Measurements from ENCODE around the gene TMEM150B.

TMEM150B gene

GRCh38 chr19:55347442-55348009, 22.4 kb upstream of the TMEM150B start:
- H3K4me3 Mint-ChIP-seq, result no peak overlapping the region
- no peak overlapping the region for H3K27ac Mint-ChIP-seq
- ATAC-seq, result no peak
- peaks cover 17% of the 10 kb centered on the region for H3K27me3 Mint-ChIP-seq
- peaks cover 3% of the 10 kb centered on the region for H3K36me3 Mint-ChIP-seq (ENCODE audit: low read depth)
- DNase-seq, result no peak
- no peaks in the 10 kb centered on the region for H3K9me3 Mint-ChIP-seq
- H3K4me1 Mint-ChIP-seq, result peaks cover 5% of the 10 kb centered on the region

DNA sequence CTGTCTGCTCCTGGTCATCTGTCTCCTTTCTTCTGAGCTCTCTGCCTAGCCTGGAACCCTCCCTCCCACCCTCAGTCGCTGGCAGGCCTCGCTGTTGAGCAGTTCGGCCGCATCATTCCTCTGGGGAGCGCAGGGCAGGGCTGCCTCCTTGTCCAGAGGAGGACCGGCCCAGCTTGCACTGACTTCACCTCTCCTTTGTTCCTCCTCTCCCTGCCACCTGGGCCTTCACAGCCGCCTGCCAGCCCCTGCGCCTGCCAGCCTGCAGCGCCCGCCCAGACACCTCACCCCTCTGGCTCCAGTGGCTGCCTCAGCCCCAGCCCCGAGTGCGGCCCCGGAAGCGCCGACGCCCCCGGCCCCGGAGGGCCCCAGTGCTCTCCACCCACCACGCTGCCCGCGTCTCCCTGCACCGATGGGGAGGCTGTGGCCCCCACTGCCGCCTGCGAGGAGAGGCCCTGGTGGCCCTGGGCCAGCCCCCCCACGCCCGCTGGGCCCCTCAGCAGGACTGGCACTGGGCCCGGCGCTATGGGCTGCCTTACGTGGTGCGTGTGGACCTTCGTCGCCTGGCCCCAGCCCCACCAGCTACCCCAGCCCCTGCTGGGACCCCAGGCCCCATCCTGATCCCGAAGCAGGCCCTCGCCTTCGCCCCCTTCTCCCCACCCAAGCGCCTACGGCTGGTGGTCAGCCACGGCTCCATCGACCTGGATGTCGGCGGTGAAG, 21.7 kb upstream of the TMEM150B start:
- DNase-seq, result no peak
- no peak for ATAC-seq

GRCh38 chr19:55345818-55346724, 20.9 kb upstream of the TMEM150B start:
- H3K27me3 Mint-ChIP-seq, result peaks cover 3% of the 10 kb centered on the region
- no peak for ATAC-seq
- no peak overlapping the region for H3K27ac Mint-ChIP-seq
- H3K9me3 Mint-ChIP-seq, result no peaks in the 10 kb centered on the region
- no peak overlapping the region for H3K4me3 Mint-ChIP-seq
- peaks cover 5% of the 10 kb centered on the region for H3K4me1 Mint-ChIP-seq
- DNase-seq, result no peak
- peaks cover 5% of the 10 kb centered on the region for H3K36me3 Mint-ChIP-seq (ENCODE audit: low read depth)

More for the DNA sequence above, 21.7 kb upstream of the TMEM150B start:
- peaks cover 2% of the 10 kb centered on the region for H3K4me1 Mint-ChIP-seq
- peaks cover 3% of the 10 kb centered on the region for H3K36me3 Mint-ChIP-seq (ENCODE audit: low read depth)
- H3K9me3 Mint-ChIP-seq, result no peaks in the 10 kb centered on the region
- no peak overlapping the region for H3K27ac Mint-ChIP-seq
- no peak overlapping the region for H3K4me3 Mint-ChIP-seq
- peaks cover 11% of the 10 kb centered on the region for H3K27me3 Mint-ChIP-seq

- peaks cover 5% of the 10 kb centered on the region for H3K36me3 Mint-ChIP-seq (ENCODE audit: low read depth)
- H3K4me1 Mint-ChIP-seq, result peaks cover 12% of the 10 kb centered on the region
- H3K9me3 Mint-ChIP-seq, result no peaks in the 10 kb centered on the region
- DNase-seq, result no peak
- H3K27ac Mint-ChIP-seq, result no peak overlapping the region
- no peak overlapping the region for H3K4me3 Mint-ChIP-seq
- ATAC-seq, result no peak
- no peaks in the 10 kb centered on the region for H3K27me3 Mint-ChIP-seq
These were observed 20.1 kb upstream of the TMEM150B start for GRCh38 chr19:55345101-55345817.

GRCh38 chr19:55344444-55344843, 19.3 kb upstream of the TMEM150B start:
- Mint-ChIP-seq H3K4me3 (no peak overlapping the region), H3K4me1 (peaks cover 15% of the 10 kb centered on the region), H3K36me3 (ENCODE audit: low read depth) (peaks cover 7% of the 10 kb centered on the region), H3K27me3 (peaks cover 3% of the 10 kb centered on the region), H3K9me3 (no peaks in the 10 kb centered on the region), H3K27ac (no peak overlapping the region)
- DNase-seq (no peak), ATAC-seq (no peak)

DNA sequence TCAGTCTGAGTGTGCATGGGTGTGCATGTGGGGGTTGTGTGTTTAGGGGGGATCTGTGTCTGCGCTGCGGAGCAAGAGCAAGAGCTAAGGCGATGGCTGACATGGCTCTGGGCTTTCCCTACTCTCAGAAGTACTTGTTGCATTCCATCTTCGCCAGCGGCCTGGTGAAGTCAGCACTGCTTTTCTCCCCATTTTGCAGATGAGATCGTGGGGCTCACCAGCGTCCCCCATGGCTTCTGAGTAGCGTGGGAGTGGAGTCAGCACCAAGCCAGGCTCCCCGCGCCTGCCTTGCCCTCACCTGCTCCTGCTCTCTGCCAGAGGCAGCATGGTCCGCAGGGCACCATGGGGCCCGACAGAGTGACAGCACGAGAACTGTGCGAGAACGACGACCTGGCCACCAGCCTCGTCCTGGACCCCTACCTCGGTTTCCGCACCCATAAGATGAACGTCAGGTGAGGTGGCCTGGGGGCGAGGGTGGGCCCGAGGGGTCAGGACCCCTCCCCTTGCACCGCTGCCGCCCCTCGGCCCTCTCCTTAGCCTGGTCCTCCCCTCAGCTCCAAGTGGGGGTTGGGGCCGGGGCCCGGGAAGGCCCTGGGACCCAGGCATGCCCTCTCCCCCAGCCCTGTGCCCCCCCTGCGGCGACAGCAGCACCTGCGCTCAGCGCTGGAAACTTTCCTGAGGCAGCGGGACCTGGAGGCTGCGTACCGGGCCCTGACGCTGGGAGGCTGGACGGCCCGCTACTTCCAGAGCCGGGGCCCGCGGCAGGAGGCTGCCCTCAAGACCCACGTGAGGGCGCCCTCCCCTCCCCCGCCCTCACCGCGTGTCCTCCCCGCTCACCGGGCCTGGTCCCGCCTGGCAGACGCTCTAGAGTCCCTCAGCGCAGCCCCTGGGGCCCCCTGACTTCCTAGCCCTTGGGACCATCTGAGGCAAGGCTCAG, 16.7 kb upstream of the TMEM150B start:
- peaks cover 24% of the 10 kb centered on the region for H3K4me1 Mint-ChIP-seq
- no peak overlapping the region for H3K27ac Mint-ChIP-seq
- ATAC-seq (no peak), DNase-seq (no peak)
- peak overlapping the region; percentile 71 for H3K4me3 Mint-ChIP-seq
- H3K9me3 Mint-ChIP-seq, result no peaks in the 10 kb centered on the region
- peaks cover 8% of the 10 kb centered on the region for H3K36me3 Mint-ChIP-seq (ENCODE audit: low read depth)
- H3K27me3 Mint-ChIP-seq, result peaks cover 10% of the 10 kb centered on the region

GRCh38 chr19:55341171-55341588, 16.0 kb upstream of the TMEM150B start:
- H3K36me3 Mint-ChIP-seq (ENCODE audit: low read depth), result peaks cover 8% of the 10 kb centered on the region
- H3K9me3 Mint-ChIP-seq, result no peaks in the 10 kb centered on the region
- peaks cover 24% of the 10 kb centered on the region for H3K4me1 Mint-ChIP-seq
- peak overlapping the region; percentile 86 for H3K27ac Mint-ChIP-seq
- H3K4me3 Mint-ChIP-seq, result peak overlapping the region; percentile 87
- H3K27me3 Mint-ChIP-seq, result peaks cover 11% of the 10 kb centered on the region
- DNase-seq (peak; percentile 81), ATAC-seq (no peak)

GRCh38 chr19:55340784-55341147, 15.6 kb upstream of the TMEM150B start:
- peak; percentile 35 for DNase-seq
- Mint-ChIP-seq H3K4me1 (peaks cover 24% of the 10 kb centered on the region), H3K4me3 (peak overlapping the region; percentile 87), H3K27ac (peak overlapping the region; percentile 86), H3K36me3 (ENCODE audit: low read depth) (peaks cover 8% of the 10 kb centered on the region), H3K9me3 (no peaks in the 10 kb centered on the region), H3K27me3 (peaks cover 12% of the 10 kb centered on the region)
- ATAC-seq, result no peak

GRCh38 chr19:55339889-55340783, 15.0 kb upstream of the TMEM150B start:
- Mint-ChIP-seq H3K4me1 (peaks cover 24% of the 10 kb centered on the region), H3K27me3 (peaks cover 12% of the 10 kb centered on the region), H3K9me3 (no peaks in the 10 kb centered on the region), H3K27ac (peak overlapping the region; percentile 97), H3K4me3 (peak overlapping the region; percentile 87), H3K36me3 (ENCODE audit: low read depth) (peaks cover 4% of the 10 kb centered on the region)
- no peak for ATAC-seq
- peak; percentile 46 for DNase-seq

DNA sequence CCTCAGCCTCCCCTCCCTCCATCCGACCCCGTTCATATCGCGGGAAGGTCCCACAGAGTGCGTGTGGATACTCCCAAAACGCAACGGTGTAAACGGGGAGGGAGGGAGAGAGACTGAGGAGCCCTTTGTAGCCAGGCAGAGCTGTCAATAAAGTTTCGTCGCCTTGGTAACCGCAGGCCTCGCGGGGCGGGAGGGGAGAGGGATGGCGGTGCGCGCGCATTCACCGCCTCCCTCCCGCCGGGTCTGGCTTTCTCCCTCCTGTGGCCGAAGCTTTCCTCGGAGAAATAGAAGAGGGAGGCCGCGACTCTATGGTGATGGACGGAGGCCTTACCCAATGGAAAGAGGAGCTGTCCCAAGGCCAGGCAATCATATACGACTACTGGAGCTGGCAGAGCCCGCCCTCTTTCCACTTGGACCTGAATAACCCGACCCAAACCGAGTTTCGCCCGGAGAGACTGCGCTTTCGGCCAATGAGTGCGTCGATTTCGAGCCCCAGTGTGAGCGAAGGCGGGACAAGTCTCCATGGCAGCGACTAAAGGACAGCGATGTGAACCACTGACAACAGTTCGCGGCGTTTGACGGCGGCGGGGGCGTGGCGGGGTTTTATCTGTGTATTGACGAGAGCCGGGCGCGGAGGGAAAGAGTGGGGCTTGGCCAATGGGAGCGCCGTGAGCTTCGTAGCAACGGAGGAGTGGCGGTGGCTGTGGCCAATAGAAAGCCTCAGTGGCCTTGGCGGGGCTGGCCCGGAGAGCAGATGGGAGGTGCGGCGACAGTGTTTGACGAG, 14.2 kb upstream of the TMEM150B start, which contains the start of gene KMT5C:
Gene KMT5C, plus strand, starts transcription at position 772 of the 784 bp plus-strand sequence. CDS start 2,061 bp downstream, outside the sequence.
- H3K4me3 Mint-ChIP-seq, result peak within 1 kb of the TSS; percentile 87
- ATAC-seq (peak; percentile 89), DNase-seq (peak; percentile 100)
- H3K9me3 Mint-ChIP-seq, result no peaks in the 10 kb centered on the region
- peaks cover 4% of the 10 kb centered on the region for H3K36me3 Mint-ChIP-seq (ENCODE audit: low read depth)
- H3K4me1 Mint-ChIP-seq, result peaks cover 24% of the 10 kb centered on the region
- H3K27ac Mint-ChIP-seq, result peak within 1 kb of the TSS; percentile 97
- peaks cover 14% of the 10 kb centered on the region for H3K27me3 Mint-ChIP-seq

DNA sequence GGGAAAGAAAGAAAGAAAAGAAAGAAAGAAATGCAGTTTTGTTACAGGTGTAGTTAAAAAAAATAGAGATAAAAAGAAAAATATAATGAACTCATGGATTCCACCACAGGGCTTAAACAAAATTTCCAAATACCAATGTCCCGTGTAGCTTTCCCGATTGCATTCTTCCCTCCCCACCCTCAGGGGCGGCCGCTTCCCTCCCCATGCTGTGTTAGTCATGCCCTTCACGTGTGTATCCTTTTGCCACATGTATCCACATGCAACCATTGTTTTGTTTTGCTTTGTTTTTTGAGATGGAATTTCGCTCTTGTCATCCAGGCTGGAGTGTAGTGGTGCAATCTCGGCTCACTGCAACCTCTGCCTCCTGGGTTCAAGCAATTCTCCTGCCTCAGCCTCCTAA, 11.0 kb upstream of the TMEM150B start:
- ATAC-seq (no peak), DNase-seq (no peak)
- H3K4me3 Mint-ChIP-seq, result no peak overlapping the region
- H3K36me3 Mint-ChIP-seq (ENCODE audit: low read depth), result peaks cover 3% of the 10 kb centered on the region
- H3K27me3 Mint-ChIP-seq, result peaks cover 20% of the 10 kb centered on the region
- H3K27ac Mint-ChIP-seq, result no peak overlapping the region
- H3K4me1 Mint-ChIP-seq, result peaks cover 19% of the 10 kb centered on the region
- no peaks in the 10 kb centered on the region for H3K9me3 Mint-ChIP-seq

- Mint-ChIP-seq H3K9me3 (no peaks in the 10 kb centered on the region), H3K4me3 (no peak overlapping the region), H3K27me3 (peaks cover 19% of the 10 kb centered on the region), H3K36me3 (ENCODE audit: low read depth) (no peaks in the 10 kb centered on the region), H3K27ac (no peak overlapping the region), H3K4me1 (peaks cover 6% of the 10 kb centered on the region)
- no peak for ATAC-seq
- no peak for DNase-seq
These were observed 8.7 kb upstream of the TMEM150B start for GRCh38 chr19:55333870-55334269.
